ENCODE data around the gene CHAD. TPM values are rescaled to one million over a fixed set of nuclear protein-coding genes. Genes with fewer than 3 reads are reported as not detected.

The CHAD gene
- total and polyA plus RNA-seq, 2 of the 13 experiments (the other 11 are each of a cell fraction or from before 2014, with no cell fraction given): 1.4 TPM; not detected in 1

DNA sequence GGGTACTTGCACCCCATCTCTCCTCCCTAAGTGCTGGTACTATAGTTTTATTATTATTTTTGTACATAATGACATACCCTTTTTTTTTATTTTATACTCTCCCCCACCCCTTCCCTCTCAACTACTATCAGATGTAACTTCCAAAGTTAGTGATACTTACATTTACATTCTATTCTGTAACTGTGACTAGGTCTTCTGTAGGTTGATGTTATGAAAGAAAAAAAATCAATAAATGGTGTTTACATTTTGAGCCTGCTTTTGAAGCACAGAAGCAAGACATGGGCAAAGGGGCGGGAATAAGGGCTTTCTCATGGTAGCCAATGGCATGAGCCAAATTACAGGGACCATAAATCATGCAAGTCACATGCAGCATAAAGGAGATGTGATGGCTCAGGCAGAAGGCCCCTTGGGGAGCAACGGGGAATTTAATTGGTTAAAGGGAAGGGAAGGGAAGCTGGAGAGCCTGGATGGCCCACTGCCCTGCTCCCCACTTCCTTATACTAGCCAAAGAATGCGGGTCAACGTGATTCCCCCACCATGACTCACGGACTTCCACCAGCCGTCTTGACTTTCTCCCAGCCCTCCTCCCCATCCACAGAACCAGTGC lies 45.0 kb downstream of the CHAD start (continued):
- TF ChIP-seq, protein P1, sequence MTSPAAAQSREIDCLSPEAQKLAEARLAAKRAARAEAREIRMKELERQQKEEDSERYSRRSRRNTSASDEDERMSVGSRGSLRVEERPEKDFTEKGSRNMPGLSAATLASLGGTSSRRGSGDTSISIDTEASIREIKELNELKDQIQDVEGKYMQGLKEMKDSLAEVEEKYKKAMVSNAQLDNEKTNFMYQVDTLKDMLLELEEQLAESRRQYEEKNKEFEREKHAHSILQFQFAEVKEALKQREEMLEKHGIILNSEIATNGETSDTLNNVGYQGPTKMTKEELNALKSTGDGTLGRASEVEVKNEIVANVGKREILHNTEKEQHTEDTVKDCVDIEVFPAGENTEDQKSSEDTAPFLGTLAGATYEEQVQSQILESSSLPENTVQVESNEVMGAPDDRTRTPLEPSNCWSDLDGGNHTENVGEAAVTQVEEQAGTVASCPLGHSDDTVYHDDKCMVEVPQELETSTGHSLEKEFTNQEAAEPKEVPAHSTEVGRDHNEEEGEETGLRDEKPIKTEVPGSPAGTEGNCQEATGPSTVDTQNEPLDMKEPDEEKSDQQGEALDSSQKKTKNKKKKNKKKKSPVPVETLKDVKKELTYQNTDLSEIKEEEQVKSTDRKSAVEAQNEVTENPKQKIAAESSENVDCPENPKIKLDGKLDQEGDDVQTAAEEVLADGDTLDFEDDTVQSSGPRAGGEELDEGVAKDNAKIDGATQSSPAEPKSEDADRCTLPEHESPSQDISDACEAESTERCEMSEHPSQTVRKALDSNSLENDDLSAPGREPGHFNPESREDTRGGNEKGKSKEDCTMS (CRISPR knock-in tag; conservative IDR thresholded peaks at IDR 0.05): no peak
- TF ChIP-seq FOXM1 (CRISPR knock-in tag; IDR thresholded peaks at IDR 0.05): no peak
- TF ChIP-seq ZNF883 (CRISPR knock-in tag; IDR thresholded peaks at IDR 0.05; ENCODE audit: not compliant biosample characterization): no peak
- no peak for TF ChIP-seq U2AF1 (optimal IDR thresholded peaks at IDR 0.05; ENCODE audit: low read depth, low read length)
- no peak for TF ChIP-seq ZNF451 (CRISPR knock-in tag; IDR thresholded peaks at IDR 0.05)
- TF ChIP-seq SP1 (IDR thresholded peaks at IDR 0.05): no peak
- peak; percentile 45 for TF ChIP-seq SP1 (CRISPR knock-in tag; IDR thresholded peaks at IDR 0.05)
- no peak for TF ChIP-seq ZNF891 (CRISPR knock-in tag; IDR thresholded peaks at IDR 0.05)
- TF ChIP-seq, protein P2, sequence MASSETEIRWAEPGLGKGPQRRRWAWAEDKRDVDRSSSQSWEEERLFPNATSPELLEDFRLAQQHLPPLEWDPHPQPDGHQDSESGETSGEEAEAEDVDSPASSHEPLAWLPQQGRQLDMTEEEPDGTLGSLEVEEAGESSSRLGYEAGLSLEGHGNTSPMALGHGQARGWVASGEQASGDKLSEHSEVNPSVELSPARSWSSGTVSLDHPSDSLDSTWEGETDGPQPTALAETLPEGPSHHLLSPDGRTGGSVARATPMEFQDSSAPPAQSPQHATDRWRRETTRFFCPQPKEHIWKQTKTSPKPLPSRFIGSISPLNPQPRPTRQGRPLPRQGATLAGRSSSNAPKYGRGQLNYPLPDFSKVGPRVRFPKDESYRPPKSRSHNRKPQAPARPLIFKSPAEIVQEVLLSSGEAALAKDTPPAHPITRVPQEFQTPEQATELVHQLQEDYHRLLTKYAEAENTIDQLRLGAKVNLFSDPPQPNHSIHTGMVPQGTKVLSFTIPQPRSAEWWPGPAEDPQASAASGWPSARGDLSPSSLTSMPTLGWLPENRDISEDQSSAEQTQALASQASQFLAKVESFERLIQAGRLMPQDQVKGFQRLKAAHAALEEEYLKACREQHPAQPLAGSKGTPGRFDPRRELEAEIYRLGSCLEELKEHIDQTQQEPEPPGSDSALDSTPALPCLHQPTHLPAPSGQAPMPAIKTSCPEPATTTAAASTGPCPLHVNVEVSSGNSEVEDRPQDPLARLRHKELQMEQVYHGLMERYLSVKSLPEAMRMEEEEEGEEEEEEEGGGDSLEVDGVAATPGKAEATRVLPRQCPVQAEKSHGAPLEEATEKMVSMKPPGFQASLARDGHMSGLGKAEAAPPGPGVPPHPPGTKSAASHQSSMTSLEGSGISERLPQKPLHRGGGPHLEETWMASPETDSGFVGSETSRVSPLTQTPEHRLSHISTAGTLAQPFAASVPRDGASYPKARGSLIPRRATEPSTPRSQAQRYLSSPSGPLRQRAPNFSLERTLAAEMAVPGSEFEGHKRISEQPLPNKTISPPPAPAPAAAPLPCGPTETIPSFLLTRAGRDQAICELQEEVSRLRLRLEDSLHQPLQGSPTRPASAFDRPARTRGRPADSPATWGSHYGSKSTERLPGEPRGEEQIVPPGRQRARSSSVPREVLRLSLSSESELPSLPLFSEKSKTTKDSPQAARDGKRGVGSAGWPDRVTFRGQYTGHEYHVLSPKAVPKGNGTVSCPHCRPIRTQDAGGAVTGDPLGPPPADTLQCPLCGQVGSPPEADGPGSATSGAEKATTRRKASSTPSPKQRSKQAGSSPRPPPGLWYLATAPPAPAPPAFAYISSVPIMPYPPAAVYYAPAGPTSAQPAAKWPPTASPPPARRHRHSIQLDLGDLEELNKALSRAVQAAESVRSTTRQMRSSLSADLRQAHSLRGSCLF (CRISPR knock-in tag; IDR thresholded peaks at IDR 0.05; ENCODE audit: borderline replicate concordance): no peak
- TF ChIP-seq ZNF225 (CRISPR knock-in tag; IDR thresholded peaks at IDR 0.05): no peak
- TF ChIP-seq, protein P3, sequence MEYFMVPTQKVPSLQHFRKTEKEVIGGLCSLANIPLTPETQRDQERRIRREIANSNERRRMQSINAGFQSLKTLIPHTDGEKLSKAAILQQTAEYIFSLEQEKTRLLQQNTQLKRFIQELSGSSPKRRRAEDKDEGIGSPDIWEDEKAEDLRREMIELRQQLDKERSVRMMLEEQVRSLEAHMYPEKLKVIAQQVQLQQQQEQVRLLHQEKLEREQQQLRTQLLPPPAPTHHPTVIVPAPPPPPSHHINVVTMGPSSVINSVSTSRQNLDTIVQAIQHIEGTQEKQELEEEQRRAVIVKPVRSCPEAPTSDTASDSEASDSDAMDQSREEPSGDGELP (IDR thresholded peaks at IDR 0.05; ENCODE audit: borderline replicate concordance, low read depth): no peak
- TF ChIP-seq GABPB1 (CRISPR knock-in tag; IDR thresholded peaks at IDR 0.05): no peak
- TF ChIP-seq ZBTB21 (CRISPR knock-in tag; IDR thresholded peaks at IDR 0.05): no peak
- TF ChIP-seq MYC (CRISPR knock-in tag; IDR thresholded peaks at IDR 0.05; ENCODE audit: borderline replicate concordance): no peak
- TF ChIP-seq, protein P4, sequence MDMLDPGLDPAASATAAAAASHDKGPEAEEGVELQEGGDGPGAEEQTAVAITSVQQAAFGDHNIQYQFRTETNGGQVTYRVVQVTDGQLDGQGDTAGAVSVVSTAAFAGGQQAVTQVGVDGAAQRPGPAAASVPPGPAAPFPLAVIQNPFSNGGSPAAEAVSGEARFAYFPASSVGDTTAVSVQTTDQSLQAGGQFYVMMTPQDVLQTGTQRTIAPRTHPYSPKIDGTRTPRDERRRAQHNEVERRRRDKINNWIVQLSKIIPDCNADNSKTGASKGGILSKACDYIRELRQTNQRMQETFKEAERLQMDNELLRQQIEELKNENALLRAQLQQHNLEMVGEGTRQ (IDR thresholded peaks at IDR 0.05; ENCODE audit: low read depth, low read length): peak; percentile 57; the same call in 1 of the 2 replicates
- TF ChIP-seq, protein P4 (CRISPR knock-in tag; IDR thresholded peaks at IDR 0.05; ENCODE audit: borderline replicate concordance): peak; percentile 59; the same call in 1 of the 2 replicates
- 0 out of 2 replicates have a peak, but pooled peaks have one; percentile 37 for TF ChIP-seq RFXANK (CRISPR knock-in tag; IDR thresholded peaks at IDR 0.05)
- TF ChIP-seq ZNF782 (CRISPR knock-in tag; IDR thresholded peaks at IDR 0.05; ENCODE audit: borderline replicate concordance): no peak
- TF ChIP-seq ZNF720 (CRISPR knock-in tag; IDR thresholded peaks at IDR 0.05): no peak
- TF ChIP-seq IRF1 (CRISPR knock-in tag; IDR thresholded peaks at IDR 0.05; ENCODE audit: low read depth): no peak
